Mammary epithelial cell (primary cell): ENCODE results near the gene PTPRH.

Experiments used
- EZH2 ChIP-seq: IDR thresholded peaks from 2 replicates; pipeline ENCODE4 v1.6.1; 2012; ENCODE audit warnings: low read length, inconsistent platforms, borderline replicate concordance
- TF ChIP-seq, protein P1 (sequence below), 2 donors: IDR thresholded peaks in 1 of 2; conservative IDR thresholded peaks in 1 of 2; 2 replicates each; pipeline ENCODE4 v1.5.1; 2011 to 2012; ENCODE audit warnings: inconsistent platforms in 2 of 2, low read length in 2 of 2, mild to moderate bottlenecking in 2 of 2, control low read depth in 1 of 2, low read depth in 1 of 2; ENCODE audit not compliant: insufficient read depth in 1 of 2; ENCODE audit errors: extremely low read depth in 1 of 2

DNA sequence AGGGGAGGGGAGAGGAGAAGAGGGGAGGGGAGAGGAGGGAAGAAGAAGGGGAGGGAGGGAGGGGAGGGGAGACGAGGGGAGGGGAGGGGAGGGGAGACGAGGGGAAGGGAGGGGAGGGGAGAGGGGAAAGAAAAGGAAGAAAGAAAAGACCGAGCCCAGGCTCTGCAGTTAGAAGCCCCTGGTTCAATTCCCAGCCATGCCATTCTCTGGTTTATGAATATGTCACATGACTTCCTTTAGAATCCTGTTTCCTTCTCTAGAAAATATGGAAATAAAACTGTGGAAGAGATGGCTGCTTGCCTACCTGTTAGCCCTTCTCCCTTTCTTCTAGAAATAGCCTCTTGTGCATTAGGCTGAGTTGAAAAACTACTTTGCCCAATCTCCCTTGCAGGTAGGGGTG is 74.6 kb downstream of the PTPRH start:
- no peak for TF ChIP-seq EZH2
- TF ChIP-seq, protein P1, sequence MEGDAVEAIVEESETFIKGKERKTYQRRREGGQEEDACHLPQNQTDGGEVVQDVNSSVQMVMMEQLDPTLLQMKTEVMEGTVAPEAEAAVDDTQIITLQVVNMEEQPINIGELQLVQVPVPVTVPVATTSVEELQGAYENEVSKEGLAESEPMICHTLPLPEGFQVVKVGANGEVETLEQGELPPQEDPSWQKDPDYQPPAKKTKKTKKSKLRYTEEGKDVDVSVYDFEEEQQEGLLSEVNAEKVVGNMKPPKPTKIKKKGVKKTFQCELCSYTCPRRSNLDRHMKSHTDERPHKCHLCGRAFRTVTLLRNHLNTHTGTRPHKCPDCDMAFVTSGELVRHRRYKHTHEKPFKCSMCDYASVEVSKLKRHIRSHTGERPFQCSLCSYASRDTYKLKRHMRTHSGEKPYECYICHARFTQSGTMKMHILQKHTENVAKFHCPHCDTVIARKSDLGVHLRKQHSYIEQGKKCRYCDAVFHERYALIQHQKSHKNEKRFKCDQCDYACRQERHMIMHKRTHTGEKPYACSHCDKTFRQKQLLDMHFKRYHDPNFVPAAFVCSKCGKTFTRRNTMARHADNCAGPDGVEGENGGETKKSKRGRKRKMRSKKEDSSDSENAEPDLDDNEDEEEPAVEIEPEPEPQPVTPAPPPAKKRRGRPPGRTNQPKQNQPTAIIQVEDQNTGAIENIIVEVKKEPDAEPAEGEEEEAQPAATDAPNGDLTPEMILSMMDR (conservative IDR thresholded peaks at IDR 0.05 in 1 of 2, IDR thresholded peaks at IDR 0.05 in 1 of 2; ENCODE audit: extremely low read depth in 1 of 2, insufficient read depth in 1 of 2, low read depth in 1 of 2, low read length in 2 of 2): no peak
